PC-3 (cell line): Measurements from ENCODE around the gene UBE3A. TPM values are rescaled to one million over a fixed set of nuclear protein-coding genes. Genes with fewer than 3 reads are reported as not detected.
A peak's percentile ranks its signal among the peaks of the same experiment; 100 is the strongest.

ENCODE experiments used
- ATAC-seq: fragments of 200-7000 bp; cut with Tn5 transposase; 2 replicates; pipeline ENCODE4 v1.9.1; 2020; ENCODE audit warnings: mild to moderate bottlenecking, moderate library complexity
- BruUV-seq: library from RNA; stranded (reverse); fragments of 400-500 nt; replicated peaks from 2 replicates; lab custom pipeline; 2021; lab: Mats Ljungman, UMichigan
- CTCF ChIA-PET: fragments of 300-600 bp; sonication (Branson Sonifier 250); formaldehyde crosslinking; loops from one replicate; lab custom pipeline; 2022; ENCODE audit warnings: antibody characterized with exemption; lab: Charles Lee
- POLR2A ChIA-PET: fragments of 300-600 bp; sonication (Branson Sonifier 250); formaldehyde crosslinking; loops from one replicate; lab custom pipeline; 2022; ENCODE audit warnings: antibody characterized with exemption; ENCODE audit not compliant: unreplicated experiment; lab: Charles Lee
- DNase-seq: peaks from one replicate; pipeline ENCODE4 v3.0.0-alpha.2; 2015
- H2AFZ ChIP-seq: fragments of 300-600 bp; sonication (generic); 2 replicates; pipeline ENCODE4 v1.6.0; 2016; ENCODE audit warnings: antibody characterized with exemption, low read length
- H3F3A ChIP-seq: fragments of 300-600 bp; sonication (generic); one replicate; pipeline ENCODE4 v1.6.0; 2017; ENCODE audit warnings: antibody characterized with exemption, low read length, control low read depth, mild to moderate bottlenecking; ENCODE audit not compliant: unreplicated experiment
- H3K27ac ChIP-seq: fragments of 300-600 bp; sonication (generic); 2 replicates; pipeline ENCODE4 v1.5.1; 2016; ENCODE audit warnings: mild to moderate bottlenecking, low read length
- H3K27me3 ChIP-seq: fragments of 300-600 bp; sonication (generic); 2 replicates; pipeline ENCODE4 v1.6.1; 2016; ENCODE audit warnings: low read length, mixed read lengths
- H3K36me3 ChIP-seq: fragments of 300-600 bp; sonication (generic); 2 replicates; pipeline ENCODE4 v1.6.1; 2016; ENCODE audit warnings: low read depth, mixed run types, low read length, mixed read lengths
- H3K4me1 ChIP-seq: fragments of 300-600 bp; sonication (generic); 2 replicates; pipeline ENCODE4 v1.5.1; 2016; ENCODE audit warnings: low read length; ENCODE audit not compliant: insufficient read depth
- H3K4me2 ChIP-seq: fragments of 300-600 bp; sonication (generic); 2 replicates; pipeline ENCODE4 v1.6.0; 2016; ENCODE audit warnings: low read length
- H3K4me3 ChIP-seq: fragments of 300-600 bp; sonication (generic); 2 replicates; pipeline ENCODE4 v1.5.1; 2016; ENCODE audit warnings: mild to moderate bottlenecking, low read length, mixed read lengths
- H3K79me2 ChIP-seq: fragments of 300-600 bp; sonication (generic); 2 replicates; pipeline ENCODE4 v1.6.1; 2017; ENCODE audit warnings: low read length, mixed read lengths
- H3K9ac ChIP-seq: fragments of 300-600 bp; sonication (generic); 2 replicates; pipeline ENCODE4 v1.6.0; 2016; ENCODE audit warnings: mild to moderate bottlenecking, low read length
- H3K9me2 ChIP-seq: fragments of 300-600 bp; sonication (generic); replicated peaks from 2 replicates; pipeline ENCODE4 v1.6.1; 2016; ENCODE audit warnings: mixed run types, low read length, mixed read lengths
- H3K9me3 ChIP-seq: fragments of 300-600 bp; sonication (generic); 2 replicates; pipeline ENCODE4 v1.6.1; 2016; ENCODE audit warnings: low read length, mixed read lengths
- H4K20me1 ChIP-seq: fragments of 300-600 bp; sonication (generic); 2 replicates; pipeline ENCODE4 v1.6.1; 2016; ENCODE audit warnings: low read length, mixed read lengths
- EZH2 ChIP-seq: fragments of 300-600 bp; sonication (generic); IDR thresholded peaks from one replicate; pipeline ENCODE4 v1.6.1; 2017; ENCODE audit warnings: antibody characterized with exemption, mild to moderate bottlenecking, low read length; ENCODE audit not compliant: unreplicated experiment
- EZH2phosphoT487 ChIP-seq: fragments of 300-600 bp; sonication (generic); IDR thresholded peaks from 2 replicates; pipeline ENCODE4 v1.6.1; 2018; ENCODE audit warnings: mild to moderate bottlenecking, antibody characterized with exemption, low read length, borderline replicate concordance
- intact Hi-C: fragments of 100-400 bp; cut with micrococcal nuclease; formaldehyde crosslinking; loops from 2 replicates; pipeline ENCODE4 v1.9.0; 2023
- total RNA-seq: library from RNA; depleted of rRNA; stranded (reverse); fragments of >200 nt; gene quantifications from 2 replicates; pipeline ENCODE4 v1.2.3, GENCODE V29; 2014
- TF ChIP-seq, protein P1 (sequence below): fragments of 300-600 bp; sonication (generic); conservative IDR thresholded peaks from 2 replicates; pipeline ENCODE4 v1.5.1; 2017; ENCODE audit warnings: antibody characterized with exemption, low read depth, mild to moderate bottlenecking, low read length

Gene UBE3A
- total RNA-seq, 1 experiment from 2014 or later = 59.5 TPM

- Histone ChIP-seq H3K36me3 (peaks cover 30% of the 10 kb centered on the region; the same call in 1 of the 2 replicates), H4K20me1 (peaks cover 66% of the 10 kb centered on the region), H3K4me2 (no peak overlapping the region), H3F3A (no peaks in the 10 kb centered on the region), H3K9me2 (no peaks in the 10 kb centered on the region), H3K79me2 (peaks cover 100% of the 10 kb centered on the region), H2AFZ (no peak overlapping the region), H3K27me3 (no peaks in the 10 kb centered on the region), H3K27ac (no peak overlapping the region), H3K4me3 (no peak overlapping the region), H3K9me3 (no peaks in the 10 kb centered on the region), H3K9ac (no peak overlapping the region), H3K4me1 (peaks cover 11% of the 10 kb centered on the region)
- intact Hi-C loops = no loop called here
- DNase-seq = no peak
- POLR2A ChIA-PET = no interaction called here
- TF ChIP-seq, protein P1, sequence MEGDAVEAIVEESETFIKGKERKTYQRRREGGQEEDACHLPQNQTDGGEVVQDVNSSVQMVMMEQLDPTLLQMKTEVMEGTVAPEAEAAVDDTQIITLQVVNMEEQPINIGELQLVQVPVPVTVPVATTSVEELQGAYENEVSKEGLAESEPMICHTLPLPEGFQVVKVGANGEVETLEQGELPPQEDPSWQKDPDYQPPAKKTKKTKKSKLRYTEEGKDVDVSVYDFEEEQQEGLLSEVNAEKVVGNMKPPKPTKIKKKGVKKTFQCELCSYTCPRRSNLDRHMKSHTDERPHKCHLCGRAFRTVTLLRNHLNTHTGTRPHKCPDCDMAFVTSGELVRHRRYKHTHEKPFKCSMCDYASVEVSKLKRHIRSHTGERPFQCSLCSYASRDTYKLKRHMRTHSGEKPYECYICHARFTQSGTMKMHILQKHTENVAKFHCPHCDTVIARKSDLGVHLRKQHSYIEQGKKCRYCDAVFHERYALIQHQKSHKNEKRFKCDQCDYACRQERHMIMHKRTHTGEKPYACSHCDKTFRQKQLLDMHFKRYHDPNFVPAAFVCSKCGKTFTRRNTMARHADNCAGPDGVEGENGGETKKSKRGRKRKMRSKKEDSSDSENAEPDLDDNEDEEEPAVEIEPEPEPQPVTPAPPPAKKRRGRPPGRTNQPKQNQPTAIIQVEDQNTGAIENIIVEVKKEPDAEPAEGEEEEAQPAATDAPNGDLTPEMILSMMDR = no peak
- TF ChIP-seq EZH2phosphoT487 = no peak
- no peak for TF ChIP-seq EZH2
- ATAC-seq = no peak
- CTCF ChIA-PET = no interaction called here
- no TSS peak for BruUV-seq
These were observed 14.8 kb downstream of the UBE3A start for GRCh38 chr15:25424073-25424472.

GRCh38 chr15:25422021-25422420 lies 16.8 kb downstream of the UBE3A start:
- Histone ChIP-seq H3F3A (no peaks in the 10 kb centered on the region), H3K4me3 (no peak overlapping the region), H3K9ac (no peak overlapping the region), H2AFZ (no peak overlapping the region), H3K4me1 (peaks cover 12% of the 10 kb centered on the region), H3K27ac (no peak overlapping the region), H4K20me1 (peaks cover 64% of the 10 kb centered on the region), H3K9me2 (no peaks in the 10 kb centered on the region), H3K9me3 (no peaks in the 10 kb centered on the region), H3K4me2 (no peak overlapping the region), H3K79me2 (peaks cover 100% of the 10 kb centered on the region), H3K36me3 (peaks cover 41% of the 10 kb centered on the region; the same call in 1 of the 2 replicates), H3K27me3 (no peaks in the 10 kb centered on the region)
- DNase-seq = peak; percentile 41
- no peak for TF ChIP-seq EZH2
- no peak for TF ChIP-seq EZH2phosphoT487
- TF ChIP-seq, protein P1 = no peak
- no TSS peak for BruUV-seq
- POLR2A ChIA-PET = no interaction called here
- peak; percentile 80 for ATAC-seq
- intact Hi-C loops = no loop called here
- CTCF ChIA-PET = no interaction called here

- Histone ChIP-seq H2AFZ (no peak overlapping the region), H3K9ac (no peak overlapping the region), H3K27ac (no peak overlapping the region), H4K20me1 (peaks cover 76% of the 10 kb centered on the region), H3K4me2 (no peak overlapping the region), H3F3A (no peaks in the 10 kb centered on the region), H3K79me2 (peaks cover 100% of the 10 kb centered on the region), H3K36me3 (peaks cover 29% of the 10 kb centered on the region; the same call in 1 of the 2 replicates), H3K4me1 (peaks cover 21% of the 10 kb centered on the region), H3K9me2 (no peaks in the 10 kb centered on the region), H3K9me3 (no peaks in the 10 kb centered on the region), H3K4me3 (no peak overlapping the region), H3K27me3 (no peaks in the 10 kb centered on the region)
- TF ChIP-seq, protein P1 = no peak
- TF ChIP-seq EZH2phosphoT487 (no peak), EZH2 (no peak)
- CTCF ChIA-PET = no interaction called here
- intact Hi-C loops = no loop called here
- BruUV-seq = no TSS peak
- POLR2A ChIA-PET = no interaction called here
- no peak for ATAC-seq
- DNase-seq = no peak
These were observed 20.6 kb downstream of the UBE3A start for GRCh38 chr15:25418202-25418601.
